H1 (cell line): Measurements from ENCODE around the gene AIFM3. TPM values are rescaled to one million over a fixed set of nuclear protein-coding genes. Genes with fewer than 3 reads are reported as not detected.

Experiments used
- CTCF ChIA-PET: fragments of 300-600 bp; sonication (Branson Sonifier 250); formaldehyde crosslinking; loops from one replicate; lab custom pipeline; 2021; ENCODE audit not compliant: partially characterized antibody; lab: Charles Lee
- POLR2A ChIA-PET: fragments of 300-600 bp; sonication (Branson Sonifier 250); formaldehyde crosslinking; loops from one replicate; lab custom pipeline; 2021; ENCODE audit warnings: inconsistent platforms; ENCODE audit not compliant: partially characterized antibody; lab: Charles Lee
- DNase-seq, 2 experiments: peaks; one replicate each; pipeline versions ENCODE4 v3.0.0 to v3.0.0-alpha.2; 2010 to 2022; ENCODE audit warnings: low spot score in 2 of 2, low read depth in 1 of 2, mixed read lengths in 1 of 2
- FAIRE-seq: peaks from 2 replicates; lab custom pipeline; 2011; peaks lifted over from hg19 to GRCh38; lab: Jason Lieb, UNC
- H2AFZ ChIP-seq: 2 replicates; pipeline ENCODE4 v1.8.1; 2012; ENCODE audit warnings: low read length, inconsistent platforms
- H2AK5ac ChIP-seq: 2 replicates; pipeline ENCODE4 v1.6.1; 2013; ENCODE audit warnings: low read depth, low read length
- H2BK120ac ChIP-seq: replicated peaks from 2 replicates; pipeline ENCODE3; 2013; ENCODE audit warnings: low read depth, low read length, inconsistent platforms
- H2BK12ac ChIP-seq: 2 replicates; pipeline ENCODE4 v1.6.1; 2013; ENCODE audit warnings: low read depth, low read length
- H2BK15ac ChIP-seq: 2 replicates; pipeline ENCODE4 v1.6.1; 2013; ENCODE audit warnings: low read length
- H2BK20ac ChIP-seq: 2 replicates; pipeline ENCODE4 v1.6.1; 2013; ENCODE audit warnings: low read length
- H2BK5ac ChIP-seq: 2 replicates; pipeline ENCODE4 v1.6.1; 2013; ENCODE audit warnings: low read depth, low read length
- H3K14ac ChIP-seq: 2 replicates; pipeline ENCODE4 v1.6.1; 2013; ENCODE audit warnings: inconsistent platforms; ENCODE audit not compliant: insufficient read length
- H3K18ac ChIP-seq: 2 replicates; pipeline ENCODE4 v1.6.1; 2013; ENCODE audit warnings: low read length; ENCODE audit errors: extremely low read depth
- H3K23ac ChIP-seq: 2 replicates; pipeline ENCODE4 v1.6.1; 2013; ENCODE audit warnings: inconsistent platforms; ENCODE audit not compliant: insufficient read length
- H3K23me2 ChIP-seq: 2 replicates; pipeline ENCODE4 v1.6.1; 2013; ENCODE audit warnings: low read depth, low read length
- H3K27ac ChIP-seq: 2 replicates; pipeline ENCODE4 v1.6.1; 2011; ENCODE audit warnings: low read depth, low read length, inconsistent platforms
- H3K27me3 ChIP-seq, 4 experiments: replicated peaks in 1 of 4; 1 replicate in 1 of 4; 2 replicates in 3 of 4; pipeline versions ENCODE4 v1.6.1 to v1.8.1; 2011 to 2013; ENCODE audit warnings: low read length in 3 of 4, mild to moderate bottlenecking in 3 of 4, inconsistent platforms in 2 of 4, mixed read lengths in 2 of 4, moderate library complexity in 1 of 4; ENCODE audit not compliant: control insufficient read depth in 3 of 4, insufficient read depth in 3 of 4; ENCODE audit errors: extremely low read depth in 1 of 4
- H3K36me3 ChIP-seq, 4 experiments: 2 replicates each; pipeline versions ENCODE4 v1.6.1 to v1.8.1; 2011 to 2013; ENCODE audit warnings: mild to moderate bottlenecking in 4 of 4, low read length in 3 of 4, moderate library complexity in 2 of 4, control low read depth in 1 of 4, inconsistent platforms in 1 of 4; ENCODE audit not compliant: insufficient read depth in 4 of 4, control insufficient read depth in 2 of 4
- H3K4ac ChIP-seq: replicated peaks from 2 replicates; pipeline ENCODE3; 2013; ENCODE audit warnings: low read length, low read depth, mixed read lengths, inconsistent platforms; ENCODE audit not compliant: insufficient read length
- H3K4me1 ChIP-seq, 4 experiments: replicated peaks in 1 of 4; 1 replicate in 1 of 4; 2 replicates in 3 of 4; pipeline versions ENCODE4 v1.6.1 to v1.8.1; 2011 to 2013; ENCODE audit warnings: low read length in 3 of 4, inconsistent platforms in 2 of 4, mixed read lengths in 1 of 4; ENCODE audit not compliant: insufficient read depth in 4 of 4, control insufficient read depth in 3 of 4
- H3K4me2 ChIP-seq, 2 experiments: 2 replicates each; pipeline versions ENCODE4 v1.6.1 to v1.8.1; 2011 to 2013; ENCODE audit warnings: low read depth in 2 of 2, low read length in 2 of 2, control low read depth in 1 of 2, inconsistent platforms in 1 of 2, mild to moderate bottlenecking in 1 of 2; ENCODE audit not compliant: insufficient read depth in 1 of 2
- H3K4me3 ChIP-seq, 4 experiments: fragments of 200-600, 300-600 bp in 1 of 4; sonication (generic), shearing (Covaris generic), sonication (Bioruptor Twin) in 1 of 4; 2 replicates each; pipeline versions ENCODE4 v1.5.1 to v1.8.1; 2011 to 2016; ENCODE audit warnings: low read length in 4 of 4, low read depth in 3 of 4, control low read depth in 2 of 4, inconsistent platforms in 2 of 4, mild to moderate bottlenecking in 2 of 4, mixed read lengths in 1 of 4, moderate library complexity in 1 of 4; ENCODE audit not compliant: insufficient read depth in 2 of 4; ENCODE audit errors: extremely low read depth in 1 of 4
- H3K56ac ChIP-seq: replicated peaks from 2 replicates; pipeline ENCODE3; 2013; ENCODE audit warnings: low read depth, mild to moderate bottlenecking, mixed read lengths, low read length, inconsistent platforms; ENCODE audit not compliant: insufficient read length
- H3K79me1 ChIP-seq: 2 replicates; pipeline ENCODE4 v1.6.1; 2013; ENCODE audit warnings: low read depth, low read length, control low read depth
- H3K79me2 ChIP-seq, 2 experiments: 2 replicates each; pipeline versions ENCODE4 v1.6.1 to v1.8.1; 2012 to 2013; ENCODE audit warnings: low read length in 2 of 2, mild to moderate bottlenecking in 2 of 2, inconsistent platforms in 1 of 2; ENCODE audit not compliant: insufficient read depth in 2 of 2, control insufficient read depth in 1 of 2
- H3K9ac ChIP-seq, 4 experiments: replicated peaks in 1 of 4; 1 replicate in 1 of 4; 2 replicates in 3 of 4; pipeline versions ENCODE4 v1.6.1 to v1.8.1; 2011 to 2013; ENCODE audit warnings: low read depth in 3 of 4, low read length in 3 of 4, control low read depth in 2 of 4, mild to moderate bottlenecking in 2 of 4, moderate library complexity in 2 of 4, inconsistent platforms in 1 of 4; ENCODE audit errors: extremely low read depth in 1 of 4
- H3K9me3 ChIP-seq, 2 experiments: 2 replicates each; pipeline versions ENCODE4 v1.6.1 to v1.8.1; 2012 to 2013; ENCODE audit warnings: mild to moderate bottlenecking in 2 of 2, moderate library complexity in 2 of 2, control low read depth in 1 of 2, inconsistent platforms in 1 of 2, low read depth in 1 of 2, low read length in 1 of 2, mixed read lengths in 1 of 2; ENCODE audit not compliant: insufficient read depth in 2 of 2
- H4K20me1 ChIP-seq, 2 experiments: replicated peaks in 1 of 2; 2 replicates each; pipeline versions ENCODE3 to v1.8.1; 2011 to 2013; ENCODE audit warnings: inconsistent platforms in 2 of 2, low read length in 2 of 2, mild to moderate bottlenecking in 1 of 2; ENCODE audit not compliant: insufficient read depth in 2 of 2, control insufficient read depth in 1 of 2
- H4K5ac ChIP-seq: 2 replicates; pipeline ENCODE4 v1.6.1; 2013; ENCODE audit warnings: low read length, low read depth, mixed read lengths, inconsistent platforms; ENCODE audit not compliant: insufficient read length
- H4K8ac ChIP-seq: 2 replicates; pipeline ENCODE4 v1.8.0; 2013; ENCODE audit warnings: mild to moderate bottlenecking, moderate library complexity, low read length, inconsistent platforms; ENCODE audit not compliant: insufficient read depth; ENCODE audit errors: extremely low read depth
- H4K91ac ChIP-seq: replicated peaks from 2 replicates; pipeline ENCODE3; 2013; ENCODE audit warnings: low read length, mixed read lengths, inconsistent platforms; ENCODE audit not compliant: insufficient read length
- ASH2L ChIP-seq: fragments of 200-600, 300-600 bp; sonication (generic); IDR thresholded peaks from one replicate; pipeline ENCODE4 v1.7.1; 2017; ENCODE audit warnings: low read length
- ATF2 ChIP-seq: IDR thresholded peaks from 2 replicates; pipeline ENCODE4 v1.6.1; 2012; ENCODE audit warnings: low read length, inconsistent platforms
- CREB1 ChIP-seq: IDR thresholded peaks from 2 replicates; pipeline ENCODE4 v1.6.1; 2012; ENCODE audit warnings: inconsistent platforms
- FOSL1 ChIP-seq: IDR thresholded peaks from 2 replicates; pipeline ENCODE4 v1.6.1; 2011; ENCODE audit warnings: mild to moderate bottlenecking, low read depth, low read length, moderate library complexity; ENCODE audit not compliant: insufficient read depth
- GTF2F1 ChIP-seq: IDR thresholded peaks from 2 replicates; pipeline ENCODE4 v1.6.1; 2012; ENCODE audit warnings: low read depth, low read length, improper control_type of control experiment, borderline replicate concordance
- KDM1A ChIP-seq: fragments of 200-600, 300-600 bp; sonication (generic); IDR thresholded peaks from 2 replicates; pipeline ENCODE4 v1.7.1; 2016; ENCODE audit warnings: mild to moderate bottlenecking, low read length, borderline replicate concordance
- KDM4A ChIP-seq: IDR thresholded peaks from one replicate; pipeline ENCODE4 v1.7.1; 2012; ENCODE audit warnings: low read depth, mild to moderate bottlenecking, moderate library complexity, low read length, inconsistent platforms; ENCODE audit not compliant: severe bottlenecking
- NANOG ChIP-seq: IDR thresholded peaks from 2 replicates; pipeline ENCODE4 v1.6.1; 2011; ENCODE audit warnings: low read length, low read depth, mild to moderate bottlenecking, inconsistent platforms; ENCODE audit not compliant: insufficient read depth, poor library complexity, severe bottlenecking
- POLR2AphosphoS5 ChIP-seq: IDR thresholded peaks from 2 replicates; pipeline ENCODE4 v1.6.1; 2011; ENCODE audit warnings: low read depth, low read length
- SIN3A ChIP-seq, 2 experiments: IDR thresholded peaks in 1 of 2; conservative IDR thresholded peaks in 1 of 2; 2 replicates each; pipeline ENCODE4 v1.6.1; 2011 to 2012; ENCODE audit warnings: low read length in 2 of 2, improper control_type of control experiment in 1 of 2, low read depth in 1 of 2, mild to moderate bottlenecking in 1 of 2
- SIRT6 ChIP-seq: IDR thresholded peaks from one replicate; pipeline ENCODE4 v1.7.1; 2012; ENCODE audit warnings: low read length, inconsistent platforms
- WGBS, 2 experiments: shearing (Covaris generic) in 1 of 2; methylation state at CpG; one replicate each; pipeline versions ENCODE4 v1.1.6 to v1.1.7; 2013 to 2015; ENCODE audit warnings: low lambda C conversion rate in 2 of 2, mixed read lengths in 2 of 2, inconsistent platforms in 1 of 2, low coverage in 1 of 2, missing lambda C conversion rate in 1 of 2; ENCODE audit not compliant: insufficient replicate concordance in 2 of 2, insufficient coverage in 1 of 2, insufficient read length in 1 of 2; ENCODE audit errors: extremely low coverage in 1 of 2, missing lambda C conversion rate in 1 of 2; 5-methylcytosine and 5-hydroxymethylcytosine counted together
- polyA plus RNA-seq, 7 experiments: library from polyadenylated mRNA; depleted of rRNA in 3 of 7; stranded (reverse) in 5 of 7; unstranded in 2 of 7; fragments of >200 nt in 5 of 7; fragments of 200-250 nt in 2 of 7; gene quantifications; 1 replicate in 5 of 7; 2 replicates in 1 of 7; 4 replicates in 1 of 7; pipeline versions ENCODE4 v1.2.1 to v1.2.3, GENCODE V29; 2011 to 2013; ENCODE audit warnings: missing spikeins in 2 of 7, mixed read lengths in 2 of 7
- total RNA-seq: library from RNA; stranded (reverse); fragmentation: NEBNext Ultra II Directional; extraction: Animal tissue kit (Norgen Biotek cat#: 25700); gene quantifications from 2 replicates; pipeline ENCODE4 v1.2.1, GENCODE V29; 2021

The AIFM3 gene
- total and polyA plus RNA-seq, 2 of the 8 experiments (the other 6 are each of a cell fraction or from before 2014, with no cell fraction given), result 0.86 to 1.4 TPM

- peaks cover 2 to 5% of the 10 kb centered on the region in 2 experiments for H4K20me1 ChIP-seq
- no peak overlapping the region for H2AK5ac ChIP-seq
- H2BK120ac ChIP-seq, result no peak overlapping the region
- H3K56ac ChIP-seq, result no peak overlapping the region
- no peak overlapping the region for H2BK12ac ChIP-seq
- no peak overlapping the region for H3K27ac ChIP-seq
- no peaks in the 10 kb centered on the region for H3K79me2 ChIP-seq
- no peak overlapping the region for H4K91ac ChIP-seq
- H3K4me3 ChIP-seq, result no peak overlapping the region
- ChIA-PET POLR2A (interaction anchor here (1.0 kb wide), 2 partner anchors 11 to 15 kb away, joined by 4 to 5 read pairs; partner anchors contain the start of gene LZTR1), CTCF (interaction anchor here (0.7 to 10.9 kb wide), 9 partner anchors 11 to 167 kb away, joined by 3 to 115 read pairs (median 3); partner anchors contain the start of gene LZTR1)
- no peak overlapping the region for H4K5ac ChIP-seq
- H3K27me3 ChIP-seq, result peaks cover 6 to 40% (median 26%) of the 10 kb centered on the region in 4 experiments
- 65% methylated on average over 4 of the region's 4 CpGs; no CpG with 5 or more reads in 1 of the 2 experiments for WGBS, 2 experiments
- no peak overlapping the region for H2AFZ ChIP-seq
- no peak overlapping the region for H4K8ac ChIP-seq
- H2BK5ac ChIP-seq, result no peak overlapping the region
- no peaks in the 10 kb centered on the region for H3K9me3 ChIP-seq
- H2BK15ac ChIP-seq, result no peak overlapping the region
- H3K4me2 ChIP-seq, result no peak overlapping the region; a peak in 1 of 4 replicates
- no peak overlapping the region; the same call in 1 of the 2 replicates for H3K18ac ChIP-seq
- DNase-seq, result no peak
- H3K4me1 ChIP-seq, result peaks cover 0 to 19% (median 12%) of the 10 kb centered on the region in 4 experiments; a peak in 6 of 7 replicates
- H3K4ac ChIP-seq, result no peak overlapping the region
- H3K23me2 ChIP-seq, result no peaks in the 10 kb centered on the region
- no peak overlapping the region for H2BK20ac ChIP-seq
- H3K9ac ChIP-seq, result no peak overlapping the region
- H3K36me3 ChIP-seq, result no peaks in the 10 kb centered on the region
- H3K14ac ChIP-seq, result no peak overlapping the region
- FAIRE-seq, result no peak
- no peak overlapping the region for H3K23ac ChIP-seq
- H3K79me1 ChIP-seq, result no peaks in the 10 kb centered on the region
- TF ChIP-seq KDM4A (no peak), POLR2AphosphoS5 (no peak), FOSL1 (no peak), ASH2L (no peak), SIRT6 (no peak), SIN3A (conservative IDR thresholded peaks at IDR 0.05 in 1 of 2, IDR thresholded peaks at IDR 0.05 in 1 of 2; ENCODE audit: low read depth in 1 of 2, low read length in 2 of 2) (no peak), ATF2 (no peak), CREB1 (no peak), GTF2F1 (no peak), NANOG (no peak), KDM1A (no peak)
Observed at GRCh38 chr22:20970939-20971657, 4.0 kb downstream of the AIFM3 start.
